Endodermal cell (in vitro differentiated cells): Measurements from ENCODE around the gene PDE4D. TPM values are rescaled to one million over a fixed set of nuclear protein-coding genes. Genes with fewer than 3 reads are reported as not detected.

Source experiments
- DNase-seq: peaks from one replicate; pipeline ENCODE4 v3.0.0-alpha.2; 2017
- H3K27ac ChIP-seq: 2 replicates; pipeline ENCODE4 v1.5.1; 2013; ENCODE audit warnings: mild to moderate bottlenecking, low read depth, low read length, moderate library complexity
- H3K27me3 ChIP-seq: 2 replicates; pipeline ENCODE4 v1.6.1; 2013; ENCODE audit warnings: mild to moderate bottlenecking, low read length, moderate library complexity; ENCODE audit not compliant: insufficient read depth, control insufficient read depth, poor library complexity, severe bottlenecking
- H3K36me3 ChIP-seq: 2 replicates; pipeline ENCODE4 v1.7.0; 2013; ENCODE audit warnings: mild to moderate bottlenecking, low read length, moderate library complexity; ENCODE audit not compliant: control insufficient read depth, insufficient read depth
- H3K4me1 ChIP-seq: one replicate; pipeline ENCODE4 v1.7.0; 2013; ENCODE audit warnings: low read length; ENCODE audit not compliant: control insufficient read depth, insufficient read depth
- H3K4me3 ChIP-seq: 2 replicates; pipeline ENCODE4 v1.5.1; 2013; ENCODE audit warnings: mild to moderate bottlenecking, low read length, moderate library complexity
- H3K9ac ChIP-seq: 2 replicates; pipeline ENCODE4 v1.6.1; 2013; ENCODE audit warnings: mild to moderate bottlenecking, low read length, moderate library complexity; ENCODE audit not compliant: poor library complexity, severe bottlenecking; ENCODE audit errors: extremely low read depth
- H3K9me3 ChIP-seq: 2 replicates; pipeline ENCODE4 v1.6.1; 2013; ENCODE audit warnings: mild to moderate bottlenecking, low read length, moderate library complexity; ENCODE audit not compliant: control insufficient read depth
- H3K27ac Mint-ChIP-seq: 2 replicates; pipeline ENCODE4 v1.8.0; 2020; ENCODE audit warnings: mixed read lengths
- H3K27me3 Mint-ChIP-seq: 2 replicates; pipeline ENCODE4 v1.8.0; 2021; ENCODE audit warnings: mild to moderate bottlenecking, mixed read lengths; ENCODE audit not compliant: insufficient read depth
- H3K36me3 Mint-ChIP-seq: 2 replicates; pipeline ENCODE4 v1.8.0; 2020; ENCODE audit warnings: low read depth, mixed read lengths
- H3K4me1 Mint-ChIP-seq: 2 replicates; pipeline ENCODE4 v1.8.0; 2020; ENCODE audit warnings: mixed read lengths
- H3K4me3 Mint-ChIP-seq: 2 replicates; pipeline ENCODE4 v1.8.0; 2020; ENCODE audit warnings: mild to moderate bottlenecking, moderate library complexity, mixed read lengths
- H3K9me3 Mint-ChIP-seq: 2 replicates; pipeline ENCODE4 v1.8.0; 2020; ENCODE audit warnings: mild to moderate bottlenecking, mixed read lengths
- WGBS, 2 experiments: methylation state at CpG; one replicate each; pipeline versions ENCODE4 v1.1.5 to v1.1.7; 2013; ENCODE audit warnings: missing lambda C conversion rate in 2 of 2, mixed read lengths in 1 of 2; ENCODE audit not compliant: insufficient coverage in 1 of 2, insufficient read length in 1 of 2; 5-methylcytosine and 5-hydroxymethylcytosine counted together
- total RNA-seq, 2 donors: library from RNA; stranded (reverse); fragmentation: NEBNext Ultra II Directional in 1 of 2; extraction: Animal tissue kit (Norgen Biotek cat#: 25700) in 1 of 2; gene quantifications; 2 replicates in 1 of 2; 3 replicates in 1 of 2; pipeline ENCODE4 v1.2.1, GENCODE V29; 2021
- TF ChIP-seq, protein P1 (sequence below): fragments of 200-600 bp; sonication (generic); conservative IDR thresholded peaks from 2 replicates; pipeline ENCODE4 v1.5.0; 2021; ENCODE audit warnings: antibody characterized with exemption, mild to moderate bottlenecking

Gene PDE4D
- total RNA-seq, 2 donors from 2014 or later, result 9.2 to 11.4 TPM

GRCh38 chr5:59487772-59488729 lies 405.5 kb downstream of the PDE4D start:
- Mint-ChIP-seq H3K9me3 (no peaks in the 10 kb centered on the region), H3K4me1 (peaks cover 4% of the 10 kb centered on the region), H3K36me3 (no peaks in the 10 kb centered on the region), H3K27me3 (no peaks in the 10 kb centered on the region), H3K4me3 (no peak overlapping the region), H3K27ac (peak overlapping the region; percentile 64)
- Histone ChIP-seq H3K9me3 (no peaks in the 10 kb centered on the region), H3K27ac (no peak overlapping the region), H3K4me1 (no peaks in the 10 kb centered on the region), H3K36me3 (no peaks in the 10 kb centered on the region), H3K9ac (no peak overlapping the region), H3K4me3 (no peak overlapping the region), H3K27me3 (no peaks in the 10 kb centered on the region)
- WGBS, 2 experiments, result 73 to 89% methylated on average over 3 to 7 of the region's 7 CpGs
- no peak for DNase-seq
- TF ChIP-seq, protein P1, sequence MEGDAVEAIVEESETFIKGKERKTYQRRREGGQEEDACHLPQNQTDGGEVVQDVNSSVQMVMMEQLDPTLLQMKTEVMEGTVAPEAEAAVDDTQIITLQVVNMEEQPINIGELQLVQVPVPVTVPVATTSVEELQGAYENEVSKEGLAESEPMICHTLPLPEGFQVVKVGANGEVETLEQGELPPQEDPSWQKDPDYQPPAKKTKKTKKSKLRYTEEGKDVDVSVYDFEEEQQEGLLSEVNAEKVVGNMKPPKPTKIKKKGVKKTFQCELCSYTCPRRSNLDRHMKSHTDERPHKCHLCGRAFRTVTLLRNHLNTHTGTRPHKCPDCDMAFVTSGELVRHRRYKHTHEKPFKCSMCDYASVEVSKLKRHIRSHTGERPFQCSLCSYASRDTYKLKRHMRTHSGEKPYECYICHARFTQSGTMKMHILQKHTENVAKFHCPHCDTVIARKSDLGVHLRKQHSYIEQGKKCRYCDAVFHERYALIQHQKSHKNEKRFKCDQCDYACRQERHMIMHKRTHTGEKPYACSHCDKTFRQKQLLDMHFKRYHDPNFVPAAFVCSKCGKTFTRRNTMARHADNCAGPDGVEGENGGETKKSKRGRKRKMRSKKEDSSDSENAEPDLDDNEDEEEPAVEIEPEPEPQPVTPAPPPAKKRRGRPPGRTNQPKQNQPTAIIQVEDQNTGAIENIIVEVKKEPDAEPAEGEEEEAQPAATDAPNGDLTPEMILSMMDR, result no peak

- H3K4me3 ChIP-seq, result no peak overlapping the region
- TF ChIP-seq, protein P1, result no peak
- no peak overlapping the region for H3K4me3 Mint-ChIP-seq
- no peaks in the 10 kb centered on the region for H3K27me3 Mint-ChIP-seq
- H3K27me3 ChIP-seq, result no peaks in the 10 kb centered on the region
- no peak for DNase-seq
- H3K4me1 Mint-ChIP-seq, result peaks cover 4% of the 10 kb centered on the region
- H3K9me3 ChIP-seq, result no peaks in the 10 kb centered on the region
- no peaks in the 10 kb centered on the region for H3K36me3 Mint-ChIP-seq
- H3K36me3 ChIP-seq, result no peaks in the 10 kb centered on the region
- no peaks in the 10 kb centered on the region for H3K9me3 Mint-ChIP-seq
- no peaks in the 10 kb centered on the region for H3K4me1 ChIP-seq
- 92 to 93% methylated on average over 3 to 5 of the region's 5 CpGs for WGBS, 2 experiments
- no peak overlapping the region for H3K27ac ChIP-seq
- no peak overlapping the region for H3K27ac Mint-ChIP-seq
- no peak overlapping the region for H3K9ac ChIP-seq
These were observed 406.3 kb downstream of the PDE4D start for GRCh38 chr5:59487068-59487686.

GRCh38 chr5:59486508-59486907 lies 407.0 kb downstream of the PDE4D start:
- H3K4me1 Mint-ChIP-seq, result peaks cover 4% of the 10 kb centered on the region

More at GRCh38 chr5:59486508-59486907, 407.0 kb downstream of the PDE4D start:
- no peak overlapping the region for H3K4me3 ChIP-seq
- TF ChIP-seq, protein P1, result no peak
- no peak for DNase-seq
- H3K36me3 Mint-ChIP-seq, result no peaks in the 10 kb centered on the region
- H3K36me3 ChIP-seq, result no peaks in the 10 kb centered on the region
- no peaks in the 10 kb centered on the region for H3K4me1 ChIP-seq
- H3K27me3 Mint-ChIP-seq, result no peaks in the 10 kb centered on the region
- no peaks in the 10 kb centered on the region for H3K27me3 ChIP-seq
- no peaks in the 10 kb centered on the region for H3K9me3 ChIP-seq
- 97% methylated on average over 2 of the region's 2 CpGs; no CpG with 5 or more reads in 1 of the 2 experiments for WGBS, 2 experiments
- no peaks in the 10 kb centered on the region for H3K9me3 Mint-ChIP-seq
- no peak overlapping the region for H3K27ac Mint-ChIP-seq
- no peak overlapping the region for H3K4me3 Mint-ChIP-seq
- no peak overlapping the region for H3K27ac ChIP-seq
- H3K9ac ChIP-seq, result no peak overlapping the region
